ENCODE measurements around the gene DDIT3. TPM values are rescaled to one million over a fixed set of nuclear protein-coding genes. Genes with fewer than 3 reads are reported as not detected.
"Not testable (repeated sequence)": the region's sequence is repeated elsewhere in the genome, so short reads cannot be mapped to it uniquely, and the experiment has no call there.

Gene DDIT3
- total and polyA plus RNA-seq, 12 donors: 7.7 to 98.4 (median 48.7) TPM

- H3K4me1 ChIP-seq (replicated peaks in 1 of 2): no peaks in the 10 kb centered on the region
- H3K27ac ChIP-seq: no peak overlapping the region
- TF ChIP-seq CTCF (IDR thresholded peaks at IDR 0.05): no peak
- no peak for TF ChIP-seq POLR2A (IDR thresholded peaks at IDR 0.05)
- no peak for DNase-seq
- WGBS, 4 donors: 78 to 83% (median 81%) methylated on average over 7 of the region's 7 CpGs
- H3K27me3 ChIP-seq: peaks cover 12% of the 10 kb centered on the region
- H3K4me3 ChIP-seq: no peak overlapping the region
- no peaks in the 10 kb centered on the region for H3K36me3 ChIP-seq (replicated peaks in 1 of 2)
- intact Hi-C loops (cut with DNase I): no loop called here
- H3K9me3 ChIP-seq (replicated peaks in 1 of 3): no peaks in the 10 kb centered on the region
These were observed 43.9 kb upstream of the DDIT3 start for GRCh38 chr12:57564178-57564740.

- WGBS, 4 donors: 51 to 57% (median 54%) methylated on average over 4 of the region's 4 CpGs
- intact Hi-C loops (cut with DNase I): no loop called here
These were observed 43.0 kb upstream of the DDIT3 start for GRCh38 chr12:57563358-57563757.

GRCh38 chr12:57561117-57561516 is 40.8 kb upstream of the DDIT3 start:
- H3K4me1 ChIP-seq (replicated peaks in 1 of 2); H3K36me3 ChIP-seq (replicated peaks in 1 of 2); H3K27ac ChIP-seq; H3K4me3 ChIP-seq; H3K27me3 ChIP-seq; H3K9me3 ChIP-seq (replicated peaks in 1 of 3); intact Hi-C loops (cut with DNase I); DNase-seq: not testable (repeated sequence)
- 71 to 83% (median 72%) methylated on average over 1 of the region's 1 CpG for WGBS, 4 donors

More at GRCh38 chr12:57563358-57563757, 43.0 kb upstream of the DDIT3 start:
- Histone ChIP-seq H3K4me3 (no peak overlapping the region), H3K4me1 (replicated peaks in 1 of 2) (no peaks in the 10 kb centered on the region), H3K27me3 (peaks cover 12% of the 10 kb centered on the region), H3K36me3 (replicated peaks in 1 of 2) (no peaks in the 10 kb centered on the region), H3K9me3 (replicated peaks in 1 of 3) (no peaks in the 10 kb centered on the region), H3K27ac (no peak overlapping the region)
- no peak for DNase-seq
- no peak for TF ChIP-seq POLR2A (IDR thresholded peaks at IDR 0.05)
- TF ChIP-seq CTCF (IDR thresholded peaks at IDR 0.05): no peak

GRCh38 chr12:57560516-57560915 is 40.2 kb upstream of the DDIT3 start:
- Histone ChIP-seq H3K27me3 (no peaks in the 10 kb centered on the region), H3K9me3 (replicated peaks in 1 of 3) (no peaks in the 10 kb centered on the region), H3K27ac (no peak overlapping the region), H3K4me1 (replicated peaks in 1 of 2) (no peaks in the 10 kb centered on the region), H3K4me3 (no peak overlapping the region), H3K36me3 (replicated peaks in 1 of 2) (no peaks in the 10 kb centered on the region)
- TF ChIP-seq CTCF (IDR thresholded peaks at IDR 0.05): no peak
- TF ChIP-seq POLR2A (IDR thresholded peaks at IDR 0.05): no peak
- DNase-seq: no peak
- 80 to 96% (median 93%) methylated on average over 2 of the region's 2 CpGs for WGBS, 4 donors
- intact Hi-C loops (cut with DNase I): no loop called here

- H3K27ac ChIP-seq: no peak overlapping the region
- no peak overlapping the region for H3K4me3 ChIP-seq
- H3K27me3 ChIP-seq: no peaks in the 10 kb centered on the region
- TF ChIP-seq CTCF (IDR thresholded peaks at IDR 0.05) (no peak), POLR2A (IDR thresholded peaks at IDR 0.05) (no peak)
- intact Hi-C loops (cut with DNase I): no loop called here
- no peaks in the 10 kb centered on the region for H3K4me1 ChIP-seq (replicated peaks in 1 of 2)
- no peak for DNase-seq
- 77 to 85% (median 83%) methylated on average over 4 of the region's 4 CpGs for WGBS, 4 donors
- no peaks in the 10 kb centered on the region for H3K36me3 ChIP-seq (replicated peaks in 1 of 2)
- H3K9me3 ChIP-seq (replicated peaks in 1 of 3): no peaks in the 10 kb centered on the region
These were observed 38.5 kb upstream of the DDIT3 start for GRCh38 chr12:57558864-57559263.
